ENCODE measurements around the gene SH3RF1.

DNA sequence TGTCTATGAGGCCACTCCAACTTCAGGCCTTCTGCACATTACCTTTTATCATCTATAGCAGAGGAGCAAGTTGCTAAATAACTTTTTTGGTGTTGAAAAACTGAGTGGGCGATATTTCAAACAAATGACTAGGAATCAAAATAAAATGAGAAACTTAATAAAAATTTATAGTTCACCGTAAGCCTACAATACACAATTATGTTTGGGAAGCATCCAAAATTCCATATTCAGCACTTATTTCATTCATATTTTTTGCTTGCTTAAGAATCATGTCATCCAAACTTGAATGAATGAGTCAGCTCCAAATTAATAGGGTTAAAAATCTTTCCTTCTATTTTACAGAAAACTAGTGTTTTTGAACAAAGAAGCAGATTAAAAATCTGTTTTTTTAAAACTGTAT lies 119.1 kb downstream of the SH3RF1 start:
- TF ChIP-seq, protein P1, sequence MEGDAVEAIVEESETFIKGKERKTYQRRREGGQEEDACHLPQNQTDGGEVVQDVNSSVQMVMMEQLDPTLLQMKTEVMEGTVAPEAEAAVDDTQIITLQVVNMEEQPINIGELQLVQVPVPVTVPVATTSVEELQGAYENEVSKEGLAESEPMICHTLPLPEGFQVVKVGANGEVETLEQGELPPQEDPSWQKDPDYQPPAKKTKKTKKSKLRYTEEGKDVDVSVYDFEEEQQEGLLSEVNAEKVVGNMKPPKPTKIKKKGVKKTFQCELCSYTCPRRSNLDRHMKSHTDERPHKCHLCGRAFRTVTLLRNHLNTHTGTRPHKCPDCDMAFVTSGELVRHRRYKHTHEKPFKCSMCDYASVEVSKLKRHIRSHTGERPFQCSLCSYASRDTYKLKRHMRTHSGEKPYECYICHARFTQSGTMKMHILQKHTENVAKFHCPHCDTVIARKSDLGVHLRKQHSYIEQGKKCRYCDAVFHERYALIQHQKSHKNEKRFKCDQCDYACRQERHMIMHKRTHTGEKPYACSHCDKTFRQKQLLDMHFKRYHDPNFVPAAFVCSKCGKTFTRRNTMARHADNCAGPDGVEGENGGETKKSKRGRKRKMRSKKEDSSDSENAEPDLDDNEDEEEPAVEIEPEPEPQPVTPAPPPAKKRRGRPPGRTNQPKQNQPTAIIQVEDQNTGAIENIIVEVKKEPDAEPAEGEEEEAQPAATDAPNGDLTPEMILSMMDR (IDR thresholded peaks at IDR 0.05; ENCODE audit: low read depth, low read length) = no peak
- TF ChIP-seq EZH2phosphoT487 (IDR thresholded peaks at IDR 0.05; ENCODE audit: low read depth) = no peak
